HG02840 (cell line): ENCODE data around the gene VPS51.
A peak's percentile ranks its signal among the peaks of the same experiment; 100 is the strongest.

Experiments used
- ATAC-seq: cut with Tn5 transposase; IDR thresholded peaks from one replicate; pipeline ENCODE4 v1.9.1; 2021; ENCODE audit warnings: mild to moderate bottlenecking, moderate library complexity, moderate number of reproducible peaks; ENCODE audit not compliant: unreplicated experiment, low FRiP score

The VPS51 gene

DNA sequence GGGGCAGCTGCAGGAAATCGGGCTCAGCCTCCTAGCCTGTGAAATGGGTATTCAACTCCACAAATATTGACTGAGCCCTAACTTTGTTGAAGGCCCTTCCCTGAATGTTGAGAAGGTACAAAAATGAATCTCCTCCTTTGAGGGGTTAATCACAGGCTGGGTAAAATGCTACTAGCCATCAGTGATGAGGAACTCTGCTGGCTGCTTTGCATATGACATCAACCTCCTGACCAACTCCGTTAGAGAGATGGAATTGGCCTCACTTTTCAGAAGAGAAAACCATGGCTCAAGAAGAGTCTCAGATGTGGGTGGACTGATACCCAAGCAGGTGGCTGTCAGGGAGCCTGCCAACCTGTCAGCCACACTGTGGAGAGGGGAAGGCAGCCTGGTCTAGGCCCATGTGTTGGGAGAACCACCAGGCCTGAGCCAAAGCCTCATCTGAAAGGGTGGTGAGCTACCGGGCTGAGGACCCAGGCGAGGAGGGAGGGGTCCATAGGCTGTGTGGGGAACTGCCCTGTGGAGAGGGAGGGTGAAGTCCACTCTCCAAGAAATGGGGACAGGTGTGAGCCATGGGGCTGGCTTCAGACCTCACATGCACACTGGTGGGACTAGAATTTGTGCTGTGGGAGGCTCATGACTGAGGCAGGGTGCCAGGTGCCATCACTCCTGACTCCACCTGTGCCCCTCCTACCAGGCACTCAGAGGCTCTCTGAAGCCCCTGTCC lies 23.9 kb upstream of the VPS51 start:
- ATAC-seq, result no peak

- ATAC-seq, result no peak
These were observed 23.4 kb upstream of the VPS51 start for GRCh38 chr11:65072631-65072966.

DNA sequence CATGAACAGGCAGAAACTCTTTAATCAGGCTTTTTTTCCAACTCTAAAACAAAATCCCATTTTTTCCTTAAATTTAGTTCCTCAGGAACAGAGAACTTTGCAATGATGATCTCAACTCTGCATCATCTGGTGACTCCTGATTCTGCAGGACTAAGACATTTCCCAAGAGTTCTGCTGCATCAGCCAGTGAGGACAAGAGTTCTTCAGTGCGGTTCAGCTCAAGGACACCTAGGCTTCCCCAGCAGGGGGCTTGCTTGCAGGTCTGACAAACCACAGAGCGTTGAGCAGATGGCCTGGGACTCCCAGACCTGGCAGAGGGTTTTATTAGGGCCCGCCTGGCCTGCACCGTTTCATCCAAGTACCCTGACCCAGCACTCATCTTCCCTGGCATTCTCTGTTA lies 18.6 kb upstream of the VPS51 start:
- ATAC-seq, result no peak

DNA sequence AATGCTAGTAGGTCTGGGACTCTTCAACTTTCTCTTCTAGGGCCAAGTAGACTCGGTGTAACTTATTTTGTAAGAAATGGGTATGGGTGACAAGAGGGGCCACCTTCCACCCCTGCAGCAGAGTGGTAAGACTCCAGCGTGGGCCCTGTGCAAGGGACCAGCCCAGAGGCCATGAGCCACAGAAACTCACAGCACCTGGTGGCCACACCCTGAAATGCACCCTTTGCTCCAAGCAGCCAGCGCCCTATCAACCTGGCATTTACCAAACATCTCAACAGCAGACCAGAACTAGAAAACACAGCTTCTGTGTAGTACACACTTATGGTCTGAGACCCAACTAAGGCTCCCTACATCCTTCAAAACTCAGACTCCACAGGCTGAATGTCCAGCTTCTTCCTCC lies 17.9 kb upstream of the VPS51 start:
- ATAC-seq, result no peak

DNA sequence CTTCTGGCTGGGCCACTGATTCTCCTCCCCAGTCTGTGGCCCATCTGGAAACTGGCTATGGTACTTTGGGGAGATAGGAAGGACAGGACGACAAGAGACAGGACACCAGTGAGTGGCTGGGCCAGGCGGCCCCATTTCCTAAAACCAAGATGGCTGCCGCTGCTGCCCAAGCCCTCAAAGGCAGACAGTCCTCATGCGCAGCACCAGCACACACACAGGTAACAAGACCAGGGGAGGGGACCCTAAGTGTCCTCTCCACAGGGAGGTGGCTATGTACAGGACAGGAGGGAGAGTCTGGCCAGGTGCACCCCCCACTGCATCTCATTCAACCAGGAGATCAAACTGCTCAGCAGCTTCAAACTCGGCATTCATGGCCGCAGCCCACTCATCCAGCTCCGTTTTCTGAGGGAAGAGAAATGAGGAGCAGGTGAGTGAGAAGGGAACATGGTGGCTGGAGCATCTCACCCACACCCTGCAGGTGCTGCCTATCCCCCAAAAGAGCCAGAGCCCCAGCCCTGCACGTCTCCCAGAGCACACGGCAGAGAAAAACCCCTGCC lies 17.1 kb upstream of the VPS51 start:
- no peak for ATAC-seq

DNA sequence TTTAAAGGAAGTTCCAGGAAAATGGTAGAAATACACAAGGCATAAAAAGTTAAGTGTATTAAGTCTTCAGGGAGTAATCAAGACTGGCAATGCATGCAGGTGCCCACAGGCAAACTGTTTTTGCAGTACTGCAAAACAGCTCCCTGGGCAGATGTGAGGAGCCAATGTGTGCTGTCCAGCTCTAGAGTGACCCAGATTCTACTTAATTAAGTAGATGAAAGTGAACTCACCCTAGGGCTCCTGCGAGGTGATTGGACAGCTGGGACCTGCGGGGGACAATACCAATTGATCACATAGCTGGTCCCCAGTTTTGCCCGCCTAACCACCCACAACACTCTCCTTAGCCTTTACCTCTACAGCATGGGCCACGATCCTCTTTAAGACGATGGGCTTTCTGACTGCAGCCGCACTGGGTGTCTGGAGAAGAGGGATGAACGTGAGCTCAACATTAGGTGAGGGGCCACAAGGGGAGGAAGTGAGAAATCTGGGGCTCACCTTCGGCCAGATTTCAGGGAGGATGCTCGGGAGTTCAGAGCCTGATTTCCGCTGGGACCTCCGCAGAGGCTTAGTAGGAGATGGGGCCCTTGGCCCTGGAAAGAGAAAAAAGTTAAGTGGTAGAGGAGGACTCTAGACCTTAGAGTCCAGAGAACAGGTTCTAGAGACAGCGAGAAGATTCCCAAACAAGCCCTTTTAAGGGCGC lies 12.7 kb upstream of the VPS51 start:
- peak; percentile 19 for ATAC-seq

GRCh38 chr11:65083834-65084597 lies 12.0 kb upstream of the VPS51 start, which contains the start of the genes CDCA5 and ZFPL1:
TSS of gene CDCA5 (minus strand) at chr11:65084040. CDS start at chr11:65083978, 62 bp downstream.
TSS of gene ZFPL1 (plus strand) at chr11:65084222. CDS start at chr11:65084699, 477 bp downstream.
- ATAC-seq, result peak; percentile 74

GRCh38 chr11:65084598-65085375 lies 11.2 kb upstream of the VPS51 start:
- ATAC-seq, result no peak

DNA sequence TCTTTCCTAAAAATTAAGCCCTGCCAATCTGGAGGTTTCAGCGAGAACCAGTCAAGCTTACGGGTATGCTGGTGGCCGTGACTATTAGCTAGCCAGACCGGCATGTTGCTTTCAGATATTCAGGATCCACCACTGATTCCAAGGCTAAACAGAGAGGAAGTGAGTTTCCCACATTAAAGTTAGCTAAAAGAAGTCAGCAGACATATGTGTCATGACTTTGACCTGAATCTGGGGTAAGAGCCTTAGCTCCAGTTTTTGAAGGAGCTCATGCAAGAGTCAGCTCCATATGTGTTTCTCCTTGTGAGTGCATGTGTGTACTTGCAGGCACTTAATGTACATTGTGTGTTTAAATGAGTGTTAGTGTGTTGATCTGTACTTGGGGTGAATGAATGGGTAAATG lies 10.6 kb upstream of the VPS51 start:
- no peak for ATAC-seq

GRCh38 chr11:65086809-65087208 lies 9.2 kb upstream of the VPS51 start:
- ATAC-seq, result no peak

- no peak for ATAC-seq
These were observed 8.8 kb upstream of the VPS51 start for GRCh38 chr11:65087216-65087615.

- no peak for ATAC-seq
These were observed 8.2 kb upstream of the VPS51 start for GRCh38 chr11:65087827-65088226.

DNA sequence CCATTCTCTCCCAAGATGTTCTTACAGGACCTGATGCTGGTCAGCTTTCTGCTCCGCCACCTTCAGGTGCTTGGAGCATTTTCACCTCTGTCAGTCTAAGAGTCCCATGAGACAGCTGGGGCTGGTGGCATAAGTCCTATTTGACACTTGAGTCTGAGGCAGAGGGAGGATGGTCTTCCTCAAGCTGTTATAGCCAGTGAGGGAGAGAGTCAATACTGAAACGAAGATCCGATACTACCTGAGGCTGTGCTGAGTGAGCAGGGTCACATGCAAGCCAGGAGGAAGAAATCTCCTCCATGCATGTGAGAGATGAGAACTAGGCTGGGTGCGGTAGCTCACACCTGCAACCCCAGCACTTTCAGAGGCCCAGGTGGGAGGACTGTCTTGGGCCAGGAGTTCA lies 6.4 kb upstream of the VPS51 start:
- ATAC-seq, result no peak

- no peak for ATAC-seq
These were observed 5.4 kb upstream of the VPS51 start for GRCh38 chr11:65090628-65091027.

GRCh38 chr11:65095427-65095826 lies 587 bp upstream of the VPS51 start:
- ATAC-seq, result no peak

- ATAC-seq, result no peak
These were observed 912 bp downstream of the VPS51 start for GRCh38 chr11:65096926-65097325.

GRCh38 chr11:65100674-65101350 lies 4.8 kb downstream of the VPS51 start:
- ATAC-seq, result no peak

- no peak for ATAC-seq
These were observed 6.4 kb downstream of the VPS51 start for GRCh38 chr11:65102142-65103095.

GRCh38 chr11:65103476-65103875 lies 7.5 kb downstream of the VPS51 start:
- no peak for ATAC-seq
